ENCODE measurements around the gene UBASH3B.

Gene UBASH3B

GRCh38 chr11:122743949-122744348 lies 88.4 kb downstream of the UBASH3B start:
- no peak for TF ChIP-seq TAF1 (IDR thresholded peaks at IDR 0.05; ENCODE audit: borderline replicate concordance, insufficient read depth, low read length)
- no peak for TF ChIP-seq REST (IDR thresholded peaks at IDR 0.05; ENCODE audit: insufficient read depth in 1 of 2, low read depth in 2 of 2, low read length in 2 of 2)
- no peak for TF ChIP-seq POLR2AphosphoS5 (IDR thresholded peaks at IDR 0.05; ENCODE audit: low read depth, low read length)
- TF ChIP-seq SIN3A (IDR thresholded peaks at IDR 0.05; ENCODE audit: borderline replicate concordance, insufficient read depth, low read length) = no peak
- TF ChIP-seq FOXP2 (optimal IDR thresholded peaks at IDR 0.05; ENCODE audit: borderline replicate concordance, extremely low read depth, extremely low read length, insufficient read depth) = no peak

GRCh38 chr11:122744357-122744756 lies 88.8 kb downstream of the UBASH3B start:
- TF ChIP-seq TAF1 (IDR thresholded peaks at IDR 0.05; ENCODE audit: borderline replicate concordance, insufficient read depth, low read length) (no peak), POLR2AphosphoS5 (IDR thresholded peaks at IDR 0.05; ENCODE audit: low read depth, low read length) (no peak), FOXP2 (optimal IDR thresholded peaks at IDR 0.05; ENCODE audit: borderline replicate concordance, extremely low read depth, extremely low read length, insufficient read depth) (no peak), REST (IDR thresholded peaks at IDR 0.05; ENCODE audit: insufficient read depth in 1 of 2, low read depth in 2 of 2, low read length in 2 of 2) (no peak), SIN3A (IDR thresholded peaks at IDR 0.05; ENCODE audit: borderline replicate concordance, insufficient read depth, low read length) (no peak)

- TF ChIP-seq POLR2AphosphoS5 (IDR thresholded peaks at IDR 0.05; ENCODE audit: low read depth, low read length) (no peak), SIN3A (IDR thresholded peaks at IDR 0.05; ENCODE audit: borderline replicate concordance, insufficient read depth, low read length) (no peak), REST (IDR thresholded peaks at IDR 0.05; ENCODE audit: insufficient read depth in 1 of 2, low read depth in 2 of 2, low read length in 2 of 2) (no peak), TAF1 (IDR thresholded peaks at IDR 0.05; ENCODE audit: borderline replicate concordance, insufficient read depth, low read length) (no peak), FOXP2 (optimal IDR thresholded peaks at IDR 0.05; ENCODE audit: borderline replicate concordance, extremely low read depth, extremely low read length, insufficient read depth) (no peak)
Observed at GRCh38 chr11:122745111-122745510, 89.6 kb downstream of the UBASH3B start.

- no peak for TF ChIP-seq SIN3A (IDR thresholded peaks at IDR 0.05; ENCODE audit: borderline replicate concordance, insufficient read depth, low read length)
- no peak for TF ChIP-seq POLR2AphosphoS5 (IDR thresholded peaks at IDR 0.05; ENCODE audit: low read depth, low read length)
- no peak for TF ChIP-seq REST (IDR thresholded peaks at IDR 0.05; ENCODE audit: insufficient read depth in 1 of 2, low read depth in 2 of 2, low read length in 2 of 2)
- no peak for TF ChIP-seq FOXP2 (optimal IDR thresholded peaks at IDR 0.05; ENCODE audit: borderline replicate concordance, extremely low read depth, extremely low read length, insufficient read depth)
- TF ChIP-seq TAF1 (IDR thresholded peaks at IDR 0.05; ENCODE audit: borderline replicate concordance, insufficient read depth, low read length) = no peak
Observed at GRCh38 chr11:122746050-122746478, 90.5 kb downstream of the UBASH3B start.

Data from PFSK-1 (cell line).